Frontal cortex (tissue), 4 donors: ENCODE data around the gene TRIM43. TPM values are rescaled to one million over a fixed set of nuclear protein-coding genes. Genes with fewer than 3 reads are reported as not detected.
"Not testable (repeated sequence)": the region's sequence is repeated elsewhere in the genome, so short reads cannot be mapped to it uniquely, and the experiment has no call there.

Experiments used
- DNase-seq, 2 donors: peaks; one replicate each; pipeline ENCODE4 v3.0.0; 2012; ENCODE audit warnings: low spot score in 2 of 2
- FAIRE-seq: peaks from 2 replicates; lab custom pipeline; 2012; peaks lifted over from hg19 to GRCh38; lab: Jason Lieb, UNC
- small RNA-seq: library from RNA; depleted of rRNA; stranded (forward); fragments of <200 nt; gene quantifications from one replicate; pipeline ENCODE3, GENCODE V24; 2014
- total RNA-seq: library from RNA; depleted of rRNA; stranded (reverse); fragments of >200 nt; gene quantifications from one replicate; pipeline ENCODE4 v1.2.3, GENCODE V29; 2014
- donor health status: control.
- donor health status: control.
- donor health status: control.

TRIM43 gene
- total RNA-seq, 1 donor from 2014 or later: not detected

DNA sequence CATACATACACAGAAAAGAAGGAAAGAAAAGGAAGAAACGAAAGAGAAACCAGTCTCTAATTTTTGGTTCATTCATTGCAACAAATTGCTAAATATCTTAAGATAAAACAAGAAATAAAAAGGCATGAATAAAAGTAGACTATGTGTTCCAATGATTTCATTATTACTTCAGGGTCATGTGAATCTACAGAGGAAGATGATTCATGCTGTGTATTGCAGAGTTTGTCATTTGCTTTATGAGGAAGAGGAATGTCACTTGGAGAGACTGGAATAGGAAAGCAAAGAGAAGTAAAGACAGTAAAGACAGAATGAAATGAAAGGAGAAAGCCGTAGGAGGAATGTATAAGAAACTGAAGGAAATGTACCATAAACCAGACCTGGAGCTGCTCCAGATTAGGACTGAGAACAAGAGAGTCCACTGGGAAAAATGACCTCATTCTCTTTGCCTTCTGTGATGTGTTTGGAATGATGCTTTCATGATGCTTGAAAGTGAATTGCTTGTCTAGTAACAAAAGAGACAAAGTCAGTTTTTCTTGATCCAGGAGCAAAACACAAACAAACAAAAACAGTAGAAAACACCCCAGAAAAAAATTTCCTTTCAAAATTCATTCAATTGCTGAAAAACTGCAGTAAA is 41.9 kb downstream of the TRIM43 start:
- DNase-seq: not testable (repeated sequence)
- peak; percentile 72 for FAIRE-seq

DNA sequence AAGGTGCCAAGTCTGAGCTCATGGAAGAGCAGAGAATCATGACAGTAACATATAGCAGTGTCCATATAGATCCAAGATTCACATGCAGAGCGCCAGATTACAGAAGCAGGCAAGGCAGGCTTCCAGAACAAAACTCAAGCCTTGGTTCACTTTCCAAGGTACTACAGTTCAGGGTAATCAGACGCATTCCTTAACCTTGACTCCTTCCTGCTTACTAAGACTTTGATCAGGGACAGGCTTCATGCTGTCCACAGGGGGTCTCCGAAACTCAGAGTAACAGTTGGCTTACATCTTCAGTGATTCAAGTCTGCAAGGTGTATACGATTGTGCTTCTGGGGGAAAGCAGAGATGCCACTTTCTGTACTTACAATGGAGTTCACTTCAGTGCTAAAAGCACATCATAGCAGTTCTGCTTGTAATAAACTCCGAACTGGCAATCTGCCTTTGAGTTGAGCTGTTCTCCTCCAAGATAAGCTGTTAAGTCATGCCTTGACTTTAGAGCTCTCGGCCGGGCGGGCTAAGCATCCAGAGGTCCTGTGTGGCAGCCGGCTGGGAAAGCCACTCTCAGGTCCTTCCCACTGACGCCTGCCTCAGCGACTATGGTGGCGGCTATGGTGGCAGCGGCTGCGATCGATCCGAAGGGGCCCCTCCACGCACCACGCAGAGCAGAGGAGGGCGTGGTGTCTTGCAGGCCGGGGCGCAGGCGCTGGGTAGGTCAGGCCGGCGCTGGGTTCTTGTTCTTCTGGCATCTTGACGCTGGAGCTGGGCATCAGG is 48.9 kb downstream of the TRIM43 start:
- DNase-seq, FAIRE-seq: not testable (repeated sequence)

DNA sequence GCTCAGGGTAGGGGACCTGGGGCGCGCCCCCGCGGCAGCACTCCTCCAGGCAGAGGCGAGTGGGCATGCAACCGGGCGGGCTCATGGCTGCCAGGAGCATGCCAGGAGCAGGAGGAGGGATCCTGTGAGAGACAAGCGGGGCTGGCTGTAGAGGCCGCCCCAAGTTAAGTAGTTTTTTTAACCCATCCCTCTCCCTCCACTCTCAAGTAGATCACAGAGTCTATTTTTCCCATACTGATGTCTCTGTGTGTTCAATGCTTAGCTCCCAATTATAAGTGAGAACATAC is 49.4 kb downstream of the TRIM43 start:
- not testable (repeated sequence) for FAIRE-seq, DNase-seq

DNA sequence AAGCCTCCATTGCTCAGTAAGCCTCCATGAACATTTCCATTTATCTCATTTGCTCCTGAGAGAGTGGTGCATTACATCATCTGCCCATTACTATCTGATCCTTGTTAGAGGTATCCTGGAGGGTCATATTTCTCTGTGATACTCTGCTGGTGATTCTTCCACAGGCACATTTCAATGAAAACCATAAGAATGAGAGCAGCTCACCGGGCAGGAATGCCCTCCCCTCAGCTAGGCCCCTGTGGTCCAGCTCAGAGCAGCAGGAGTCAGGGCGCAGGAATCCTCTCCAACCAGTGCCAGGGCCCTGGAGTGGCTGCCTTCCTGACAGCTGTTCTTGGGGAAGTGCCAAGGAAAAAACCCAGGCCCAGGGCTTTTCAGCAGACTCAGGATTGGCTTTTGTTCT is 50.0 kb downstream of the TRIM43 start:
- not testable (repeated sequence) for DNase-seq, FAIRE-seq

GRCh38 chr2:95642360-95642759 is 50.6 kb downstream of the TRIM43 start:
- not testable (repeated sequence) for FAIRE-seq, DNase-seq

DNA sequence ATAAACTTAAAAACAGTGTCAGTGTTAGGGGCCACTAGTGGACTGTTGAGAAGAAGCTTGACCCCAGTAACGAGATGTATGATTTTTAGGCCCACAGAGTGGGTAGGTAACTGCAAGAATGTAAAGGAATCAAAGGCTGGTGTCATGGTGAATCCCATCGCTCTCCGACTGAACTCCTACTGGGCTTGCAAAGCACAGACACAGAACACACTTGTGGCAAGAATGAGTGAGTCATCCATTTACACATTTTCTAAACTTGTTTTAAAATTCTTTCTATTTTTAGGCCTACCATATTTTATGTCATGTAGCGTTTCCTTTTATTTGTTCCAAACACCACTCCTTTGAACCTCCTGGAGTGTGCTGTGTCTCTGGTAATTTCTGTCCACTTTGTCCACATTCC is 51.1 kb downstream of the TRIM43 start:
- DNase-seq, FAIRE-seq: not testable (repeated sequence)

DNA sequence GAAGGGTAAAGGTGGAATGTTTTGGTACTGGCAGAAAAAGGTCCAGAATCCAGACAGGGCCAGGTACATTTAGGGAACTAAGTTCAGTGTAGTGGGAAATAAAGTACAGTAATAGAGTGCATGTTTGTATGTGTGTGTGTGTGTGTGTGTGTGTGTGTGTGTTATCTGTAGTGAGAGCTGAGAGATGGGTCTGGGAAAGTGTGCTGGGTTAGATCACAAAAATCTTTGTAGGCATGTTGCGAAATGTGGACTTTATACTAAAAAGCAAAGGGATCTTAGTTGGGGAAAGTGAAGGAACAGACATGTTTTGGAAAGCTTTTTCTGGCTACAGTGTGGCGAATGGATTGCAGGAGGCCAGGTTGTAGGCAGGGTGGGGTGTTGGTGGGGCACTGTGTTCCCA is 53.5 kb downstream of the TRIM43 start:
- not testable (repeated sequence) for FAIRE-seq, DNase-seq

GRCh38 chr2:95646274-95646994 is 54.6 kb downstream of the TRIM43 start:
- not testable (repeated sequence) for DNase-seq, FAIRE-seq

DNA sequence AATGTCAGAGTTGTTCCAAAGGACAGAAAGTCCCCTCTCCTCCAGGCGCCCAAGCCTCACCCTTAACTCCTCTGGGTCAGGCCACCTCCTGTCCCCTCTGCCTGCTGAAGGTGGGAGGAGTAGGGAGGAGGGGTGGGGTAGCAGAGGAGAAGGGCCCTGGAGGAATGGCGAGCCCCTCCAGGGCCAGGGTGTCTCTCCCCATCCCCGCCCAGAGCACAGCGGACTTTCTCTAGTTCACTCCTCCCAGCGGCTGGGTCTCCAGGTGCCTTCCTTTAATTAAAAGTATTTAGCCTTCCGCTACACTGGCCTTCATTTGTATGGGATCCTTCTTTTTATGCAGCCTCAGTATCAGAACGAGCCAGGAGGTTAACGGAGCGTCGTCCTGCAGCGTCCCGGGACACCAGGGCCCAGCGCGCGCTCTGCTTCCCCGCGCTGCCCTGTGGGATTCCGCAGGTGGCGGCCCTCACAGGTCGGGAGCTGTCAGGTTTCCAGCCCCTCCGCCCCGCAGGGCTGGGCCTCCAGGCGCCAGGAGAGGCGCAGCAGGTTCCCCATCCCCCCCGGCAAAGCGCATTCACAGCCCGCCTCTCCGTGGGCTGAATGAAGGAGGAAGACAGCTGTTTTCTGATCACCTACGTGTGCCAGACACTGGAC is 57.2 kb downstream of the TRIM43 start:
- not testable (repeated sequence) for FAIRE-seq, DNase-seq

Small RNA genes within 50 kb of the gene (small RNA-seq; reads per million reads assigned to genes)
- not detected for gene AC009237.4
- gene AC009237.7: not detected

Other genes with a start within 250 kb of the TRIM43 start
- gene FAHD2A, start 189.3 kb upstream of the TRIM43 start, total RNA-seq: 5.7 TPM
- gene TRIM43B, start 107.2 kb upstream of the TRIM43 start, total RNA-seq: not detected